MM.1S (cell line): ENCODE results near the gene PSAT1.
A peak's percentile ranks its signal among the peaks of the same experiment; 100 is the strongest.

Experiments used
- DNase-seq: peaks from one replicate; pipeline ENCODE4 v3.0.0-alpha.2; 2015
- H2AFZ ChIP-seq: fragments of 300-600 bp; sonication (generic); 2 replicates; pipeline ENCODE4 v1.6.0; 2016; ENCODE audit warnings: antibody characterized with exemption, low read length
- H3F3A ChIP-seq: fragments of 300-600 bp; sonication (generic); 2 replicates; pipeline ENCODE4 v1.6.1; 2016; ENCODE audit warnings: mild to moderate bottlenecking, antibody characterized with exemption, low read length, moderate library complexity, mixed read lengths; ENCODE audit not compliant: insufficient read depth
- H3K27ac ChIP-seq: fragments of 300-600 bp; sonication (generic); 2 replicates; pipeline ENCODE4 v1.5.1; 2016; ENCODE audit warnings: mild to moderate bottlenecking, low read length
- H3K27me3 ChIP-seq: fragments of 300-600 bp; sonication (generic); replicated peaks from 2 replicates; pipeline ENCODE4 v1.6.0; 2016; ENCODE audit warnings: low read length; ENCODE audit not compliant: insufficient read depth
- H3K36me3 ChIP-seq: fragments of 300-600 bp; sonication (generic); replicated peaks from 2 replicates; pipeline ENCODE4 v1.6.1; 2016; ENCODE audit warnings: mild to moderate bottlenecking, low read length, mixed read lengths; ENCODE audit not compliant: insufficient read depth
- H3K4me1 ChIP-seq: fragments of 300-600 bp; sonication (generic); 2 replicates; pipeline ENCODE4 v1.6.1; 2016; ENCODE audit warnings: low read length, mixed read lengths
- H3K4me2 ChIP-seq: fragments of 300-600 bp; sonication (generic); 2 replicates; pipeline ENCODE4 v1.6.0; 2016; ENCODE audit warnings: low read depth, low read length
- H3K4me3 ChIP-seq: fragments of 300-600 bp; sonication (generic); 2 replicates; pipeline ENCODE4 v1.5.1; 2016; ENCODE audit warnings: low read length, mixed read lengths
- H3K79me2 ChIP-seq: fragments of 300-600 bp; sonication (generic); 2 replicates; pipeline ENCODE4 v1.6.1; 2016; ENCODE audit warnings: mixed run types, low read length, mixed read lengths
- H3K9ac ChIP-seq: fragments of 300-600 bp; sonication (generic); 2 replicates; pipeline ENCODE4 v1.6.1; 2016; ENCODE audit warnings: low read length, mixed read lengths
- H3K9me2 ChIP-seq: fragments of 300-600 bp; sonication (generic); replicated peaks from 2 replicates; pipeline ENCODE4 v1.6.1; 2016; ENCODE audit warnings: mild to moderate bottlenecking, low read length, mixed read lengths; ENCODE audit not compliant: insufficient read depth
- H3K9me3 ChIP-seq: fragments of 300-600 bp; sonication (generic); replicated peaks from 2 replicates; pipeline ENCODE4 v1.6.1; 2016; ENCODE audit warnings: mild to moderate bottlenecking, low read length, mixed read lengths; ENCODE audit not compliant: insufficient read depth
- H4K20me1 ChIP-seq: fragments of 300-600 bp; sonication (generic); 2 replicates; pipeline ENCODE4 v1.6.1; 2016; ENCODE audit warnings: mild to moderate bottlenecking, low read length, moderate library complexity, mixed read lengths; ENCODE audit not compliant: insufficient read depth
- EZH2 ChIP-seq: fragments of 300-600 bp; sonication (generic); optimal IDR thresholded peaks from 2 replicates; pipeline ENCODE3; 2017; ENCODE audit warnings: low read depth, mild to moderate bottlenecking, antibody characterized with exemption, low read length, mixed read lengths
- EZH2phosphoT487 ChIP-seq: fragments of 300-600 bp; sonication (generic); IDR thresholded peaks from 2 replicates; pipeline ENCODE4 v1.6.1; 2018; ENCODE audit warnings: antibody characterized with exemption, low read length
- TF ChIP-seq, protein P1 (sequence below): fragments of 300-600 bp; sonication (generic); IDR thresholded peaks from 2 replicates; pipeline ENCODE4 v1.5.1; 2016; ENCODE audit warnings: antibody characterized with exemption, low read length, mixed read lengths

Gene PSAT1

DNA sequence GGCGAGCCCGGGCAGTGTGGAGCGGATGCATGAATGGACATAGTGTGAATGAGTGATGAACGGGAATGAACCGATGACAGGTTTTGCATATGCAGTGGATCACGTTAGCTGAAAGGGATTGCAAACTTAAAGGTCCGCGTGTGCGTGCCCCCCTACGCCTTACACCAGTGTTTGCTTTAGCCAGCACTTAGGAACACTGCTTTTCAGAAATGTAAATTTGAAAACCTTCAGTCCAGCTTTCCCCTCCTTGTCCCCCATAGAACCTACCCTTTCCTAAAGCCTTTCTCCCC lies 692 bp downstream of the PSAT1 start:
- DNase-seq: no peak

DNA sequence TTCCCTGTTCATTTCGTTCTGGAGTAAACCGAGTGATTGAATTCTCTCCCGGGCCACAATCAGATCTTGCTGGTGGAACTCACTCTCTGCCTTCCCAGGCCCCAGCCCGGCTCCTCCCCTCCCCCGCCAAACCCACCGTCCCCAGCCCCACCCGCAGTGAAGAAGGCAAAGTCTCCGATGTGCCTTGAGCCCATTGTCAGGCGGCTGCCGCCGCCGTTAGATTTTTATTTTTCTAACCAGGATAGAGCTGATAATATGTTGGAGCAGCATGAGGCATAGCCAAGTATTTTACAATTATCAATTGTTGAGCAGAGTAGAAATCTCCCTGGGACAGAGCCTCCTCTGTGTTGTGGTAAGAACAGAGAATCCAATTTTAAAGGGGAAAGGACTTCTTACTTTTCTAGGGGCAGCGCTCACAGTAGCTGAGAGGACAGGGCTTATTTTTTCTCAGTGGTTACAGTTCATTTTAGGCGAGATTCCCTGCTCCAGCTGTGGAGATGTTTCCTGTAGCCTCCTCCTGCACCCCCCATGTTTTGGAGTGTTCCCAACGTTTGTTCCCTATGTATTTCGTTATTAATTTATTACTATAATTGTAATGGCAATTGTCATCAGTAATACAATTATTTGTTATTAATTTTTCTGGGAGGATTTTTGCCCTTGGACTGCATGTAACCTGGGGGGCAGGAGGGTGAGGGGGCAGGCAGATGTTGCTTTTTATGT lies 1.3 kb downstream of the PSAT1 start:
- H2AFZ ChIP-seq: peak overlapping the region; percentile 94
- H3K27me3 ChIP-seq: no peaks in the 10 kb centered on the region
- H3K4me1 ChIP-seq: no peaks in the 10 kb centered on the region
- H3K79me2 ChIP-seq: peaks cover 39% of the 10 kb centered on the region
- peak overlapping the region; percentile 81 for H3K4me2 ChIP-seq
- H3K9me2 ChIP-seq: no peaks in the 10 kb centered on the region
- no peaks in the 10 kb centered on the region for H3F3A ChIP-seq
- peak overlapping the region; percentile 60; the same call in 1 of the 2 replicates for H3K27ac ChIP-seq
- no peaks in the 10 kb centered on the region for H3K9me3 ChIP-seq
- H3K36me3 ChIP-seq: no peaks in the 10 kb centered on the region; the same call in 1 of the 2 replicates
- H3K4me3 ChIP-seq: peak overlapping the region; percentile 84
- no peak for DNase-seq
- H4K20me1 ChIP-seq: no peaks in the 10 kb centered on the region
- H3K9ac ChIP-seq: peak overlapping the region; percentile 80; the same call in 1 of the 2 replicates
- TF ChIP-seq EZH2phosphoT487: no peak
- TF ChIP-seq, protein P1, sequence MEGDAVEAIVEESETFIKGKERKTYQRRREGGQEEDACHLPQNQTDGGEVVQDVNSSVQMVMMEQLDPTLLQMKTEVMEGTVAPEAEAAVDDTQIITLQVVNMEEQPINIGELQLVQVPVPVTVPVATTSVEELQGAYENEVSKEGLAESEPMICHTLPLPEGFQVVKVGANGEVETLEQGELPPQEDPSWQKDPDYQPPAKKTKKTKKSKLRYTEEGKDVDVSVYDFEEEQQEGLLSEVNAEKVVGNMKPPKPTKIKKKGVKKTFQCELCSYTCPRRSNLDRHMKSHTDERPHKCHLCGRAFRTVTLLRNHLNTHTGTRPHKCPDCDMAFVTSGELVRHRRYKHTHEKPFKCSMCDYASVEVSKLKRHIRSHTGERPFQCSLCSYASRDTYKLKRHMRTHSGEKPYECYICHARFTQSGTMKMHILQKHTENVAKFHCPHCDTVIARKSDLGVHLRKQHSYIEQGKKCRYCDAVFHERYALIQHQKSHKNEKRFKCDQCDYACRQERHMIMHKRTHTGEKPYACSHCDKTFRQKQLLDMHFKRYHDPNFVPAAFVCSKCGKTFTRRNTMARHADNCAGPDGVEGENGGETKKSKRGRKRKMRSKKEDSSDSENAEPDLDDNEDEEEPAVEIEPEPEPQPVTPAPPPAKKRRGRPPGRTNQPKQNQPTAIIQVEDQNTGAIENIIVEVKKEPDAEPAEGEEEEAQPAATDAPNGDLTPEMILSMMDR: no peak
- TF ChIP-seq EZH2: no peak

More for the DNA sequence above, 692 bp downstream of the PSAT1 start:
- Histone ChIP-seq H3K9me3 (no peaks in the 10 kb centered on the region), H3K9me2 (no peaks in the 10 kb centered on the region), H3K79me2 (peaks cover 39% of the 10 kb centered on the region), H3K4me2 (peak overlapping the region; percentile 81), H2AFZ (peak overlapping the region; percentile 94), H3K27me3 (no peaks in the 10 kb centered on the region), H3K4me3 (peak overlapping the region; percentile 84), H3K9ac (peak overlapping the region; percentile 80), H3F3A (no peaks in the 10 kb centered on the region), H3K27ac (peak overlapping the region; percentile 60; the same call in 1 of the 2 replicates), H4K20me1 (no peaks in the 10 kb centered on the region), H3K36me3 (no peaks in the 10 kb centered on the region; the same call in 1 of the 2 replicates), H3K4me1 (no peaks in the 10 kb centered on the region)
- TF ChIP-seq EZH2 (no peak), EZH2phosphoT487 (no peak)
- TF ChIP-seq, protein P1: no peak

DNA sequence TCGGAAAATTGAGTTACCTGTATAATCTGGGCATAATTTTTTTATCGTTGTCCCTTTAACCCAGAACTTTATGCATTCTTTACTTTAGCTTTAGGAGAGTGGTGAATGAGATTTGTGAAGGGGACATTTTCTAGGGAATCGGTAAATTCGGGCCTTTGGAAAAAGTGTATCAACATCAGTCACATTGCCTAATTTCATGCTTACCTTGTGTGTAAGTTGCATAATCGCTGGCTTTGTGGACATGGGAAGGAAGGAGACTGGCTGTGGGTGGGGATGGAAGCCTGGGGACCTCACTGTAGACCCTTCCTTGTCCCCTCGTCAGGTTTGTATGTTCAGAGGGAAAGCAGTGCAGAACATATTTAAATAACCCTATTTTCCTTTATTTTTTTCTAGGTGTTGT lies 3.3 kb downstream of the PSAT1 start:
- H3K9me3 ChIP-seq: no peaks in the 10 kb centered on the region
- no peak overlapping the region for H3K27ac ChIP-seq
- no peaks in the 10 kb centered on the region for H3K4me1 ChIP-seq
- TF ChIP-seq, protein P1: no peak
- TF ChIP-seq EZH2phosphoT487 (no peak), EZH2 (no peak)
- no peak for DNase-seq
- no peaks in the 10 kb centered on the region for H3K27me3 ChIP-seq
- no peak overlapping the region for H3K9ac ChIP-seq
- no peaks in the 10 kb centered on the region for H3K9me2 ChIP-seq
- H3F3A ChIP-seq: no peaks in the 10 kb centered on the region
- no peak overlapping the region for H3K4me2 ChIP-seq
- H2AFZ ChIP-seq: no peak overlapping the region
- no peaks in the 10 kb centered on the region for H4K20me1 ChIP-seq
- no peaks in the 10 kb centered on the region; the same call in 1 of the 2 replicates for H3K36me3 ChIP-seq
- H3K4me3 ChIP-seq: no peak overlapping the region
- H3K79me2 ChIP-seq: peaks cover 39% of the 10 kb centered on the region
